Measurements from ENCODE around the gene HPSE2. TPM values are rescaled to one million over a fixed set of nuclear protein-coding genes. Genes with fewer than 3 reads are reported as not detected.
A peak's percentile ranks its signal among the peaks of the same experiment; 100 is the strongest.

The HPSE2 gene
- total and polyA plus RNA-seq, 2 experiments from 2014 or later, result not detected

DNA sequence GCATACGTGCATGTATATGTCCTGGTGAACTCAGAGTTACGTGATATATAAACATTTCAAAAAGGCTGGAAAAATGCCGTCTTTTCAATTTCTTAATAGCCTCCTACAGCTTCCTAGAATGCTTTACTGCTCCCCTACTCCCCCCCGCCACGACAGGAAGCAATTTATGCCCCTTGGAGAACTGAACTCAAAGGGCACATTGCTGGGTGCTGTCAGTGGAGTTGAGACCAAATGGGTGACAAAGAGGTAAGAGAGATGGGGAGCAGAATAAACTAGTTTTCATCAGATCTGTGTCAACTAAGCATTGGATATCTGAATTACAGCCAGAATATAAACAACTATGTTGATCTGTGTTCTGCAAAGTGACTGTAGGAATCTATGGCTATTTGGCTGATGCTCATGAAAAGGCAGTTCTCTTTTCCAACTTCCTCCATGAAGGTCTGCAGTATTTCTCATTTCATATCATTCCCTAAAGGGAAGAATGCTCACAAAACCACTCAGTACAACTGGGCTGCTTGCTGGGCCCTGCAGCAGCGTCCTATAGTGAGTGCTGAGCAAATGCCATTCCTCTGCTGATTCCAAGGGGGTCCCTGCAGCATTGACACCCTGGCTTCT lies 617.6 kb downstream of the HPSE2 start:
- no peak for DNase-seq
- Histone ChIP-seq H3K79me2 (ENCODE audit: insufficient read depth) (no peaks in the 10 kb centered on the region), H3K27ac (no peak overlapping the region), H3K9me3 (ENCODE audit: low read depth) (no peaks in the 10 kb centered on the region), H3K36me3 (ENCODE audit: low read depth) (no peaks in the 10 kb centered on the region), H3K4me1 (ENCODE audit: insufficient read depth) (peaks cover 8% of the 10 kb centered on the region; the same call in 1 of the 2 replicates), H3K9me2 (ENCODE audit: insufficient read depth) (no peaks in the 10 kb centered on the region), H3K4me3 (no peak overlapping the region), H3K4me2 (ENCODE audit: unreplicated experiment) (no peak overlapping the region), H2AFZ (no peak overlapping the region), H4K20me1 (ENCODE audit: insufficient read depth) (no peaks in the 10 kb centered on the region), H3K27me3 (replicated peaks; ENCODE audit: insufficient read depth) (no peaks in the 10 kb centered on the region), H3K9ac (no peak overlapping the region), H3F3A (ENCODE audit: insufficient read depth) (peaks cover 12% of the 10 kb centered on the region)
- in situ Hi-C loops (cut with MboI), result no loop called here
- 76 to 78% methylated on average over 6 of the region's 6 CpGs for WGBS, 2 experiments (ENCODE audit: low coverage in 1 of 2, low lambda C conversion rate in 2 of 2, missing lambda C conversion rate in 2 of 2)
- TF ChIP-seq EZH2 (IDR thresholded peaks at IDR 0.05; ENCODE audit: insufficient read depth, poor library complexity, severe bottlenecking), result no peak
- no peak for TF ChIP-seq EZH2phosphoT487 (IDR thresholded peaks at IDR 0.05; ENCODE audit: insufficient read depth, low read depth)

DNA sequence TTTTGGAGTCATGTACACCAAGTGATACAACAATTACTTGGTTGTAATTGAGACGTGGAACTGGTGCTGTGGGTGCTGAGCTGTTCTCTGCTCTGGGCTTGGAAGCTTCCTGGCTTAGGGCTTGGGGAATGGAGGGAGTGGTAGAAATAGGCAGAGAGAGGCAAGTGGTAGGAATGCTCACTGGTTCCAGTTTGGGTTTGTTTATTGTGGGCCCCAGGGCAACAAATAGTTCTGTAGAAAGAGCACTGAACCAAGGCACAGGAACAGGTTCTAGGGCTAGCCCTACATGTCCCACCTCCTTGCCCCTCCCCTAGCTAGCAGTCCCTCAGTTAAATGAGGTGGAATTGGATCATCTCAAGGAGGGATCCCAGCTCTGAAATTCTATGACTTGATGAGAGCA lies 622.2 kb downstream of the HPSE2 start:
- WGBS, 2 experiments (ENCODE audit: low coverage in 1 of 2, low lambda C conversion rate in 2 of 2, missing lambda C conversion rate in 2 of 2), result 35 to 67% methylated on average over 1 of the region's 1 CpG
- Histone ChIP-seq H3K27ac (no peak overlapping the region), H2AFZ (no peak overlapping the region), H3K9ac (no peak overlapping the region), H3K4me1 (ENCODE audit: insufficient read depth) (no peaks in the 10 kb centered on the region), H3F3A (ENCODE audit: insufficient read depth) (no peaks in the 10 kb centered on the region), H3K9me3 (ENCODE audit: low read depth) (no peaks in the 10 kb centered on the region), H3K4me3 (no peak overlapping the region), H4K20me1 (ENCODE audit: insufficient read depth) (no peaks in the 10 kb centered on the region), H3K9me2 (ENCODE audit: insufficient read depth) (no peaks in the 10 kb centered on the region), H3K36me3 (ENCODE audit: low read depth) (no peaks in the 10 kb centered on the region), H3K79me2 (ENCODE audit: insufficient read depth) (no peaks in the 10 kb centered on the region), H3K27me3 (replicated peaks; ENCODE audit: insufficient read depth) (no peaks in the 10 kb centered on the region), H3K4me2 (ENCODE audit: unreplicated experiment) (no peak overlapping the region)
- TF ChIP-seq EZH2 (IDR thresholded peaks at IDR 0.05; ENCODE audit: insufficient read depth, poor library complexity, severe bottlenecking) (no peak), EZH2phosphoT487 (IDR thresholded peaks at IDR 0.05; ENCODE audit: insufficient read depth, low read depth) (no peak)
- DNase-seq, result no peak
- in situ Hi-C loops (cut with MboI), result no loop called here

DNA sequence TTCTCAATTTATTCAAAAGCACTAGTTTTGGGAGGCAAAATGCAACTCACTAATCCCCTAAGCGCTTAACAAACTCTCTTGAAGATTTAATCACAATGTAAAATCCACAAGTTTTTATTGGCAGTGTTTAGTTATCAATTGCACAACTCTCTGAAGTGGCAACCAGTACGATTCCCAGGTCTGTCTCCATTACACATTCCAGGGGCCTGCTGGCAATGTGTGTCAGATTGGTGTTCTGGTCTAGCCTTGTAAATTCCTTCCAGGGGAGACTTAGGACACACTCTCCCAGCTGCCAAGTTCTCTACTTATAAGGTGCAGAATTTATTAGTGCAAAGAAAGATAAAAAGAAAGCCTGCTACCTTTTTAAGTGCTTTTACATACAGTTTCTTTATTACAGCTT lies 624.2 kb downstream of the HPSE2 start:
- no peaks in the 10 kb centered on the region for H3K9me3 ChIP-seq (ENCODE audit: low read depth)
- H3F3A ChIP-seq (ENCODE audit: insufficient read depth), result no peaks in the 10 kb centered on the region
- H3K27me3 ChIP-seq (replicated peaks; ENCODE audit: insufficient read depth), result 0 out of 2 replicates have a peak, but pooled peaks cover 5% of the 10 kb centered on the region
- no peak overlapping the region for H3K4me3 ChIP-seq
- H3K27ac ChIP-seq, result no peak overlapping the region
- H3K4me2 ChIP-seq (ENCODE audit: unreplicated experiment), result no peak overlapping the region
- no peaks in the 10 kb centered on the region for H3K36me3 ChIP-seq (ENCODE audit: low read depth)
- DNase-seq, result peak; percentile 20
- H3K9ac ChIP-seq, result no peak overlapping the region
- TF ChIP-seq EZH2 (IDR thresholded peaks at IDR 0.05; ENCODE audit: insufficient read depth, poor library complexity, severe bottlenecking), result no peak
- TF ChIP-seq EZH2phosphoT487 (IDR thresholded peaks at IDR 0.05; ENCODE audit: insufficient read depth, low read depth), result no peak
- WGBS, 2 experiments (ENCODE audit: low coverage in 1 of 2, low lambda C conversion rate in 2 of 2, missing lambda C conversion rate in 2 of 2), result 43 to 52% methylated on average over 2 of the region's 2 CpGs
- no peaks in the 10 kb centered on the region for H3K9me2 ChIP-seq (ENCODE audit: insufficient read depth)
- in situ Hi-C loops (cut with MboI), result no loop called here
- no peaks in the 10 kb centered on the region for H4K20me1 ChIP-seq (ENCODE audit: insufficient read depth)
- H2AFZ ChIP-seq, result no peak overlapping the region
- H3K4me1 ChIP-seq (ENCODE audit: insufficient read depth), result no peaks in the 10 kb centered on the region
- H3K79me2 ChIP-seq (ENCODE audit: insufficient read depth), result no peaks in the 10 kb centered on the region

DNA sequence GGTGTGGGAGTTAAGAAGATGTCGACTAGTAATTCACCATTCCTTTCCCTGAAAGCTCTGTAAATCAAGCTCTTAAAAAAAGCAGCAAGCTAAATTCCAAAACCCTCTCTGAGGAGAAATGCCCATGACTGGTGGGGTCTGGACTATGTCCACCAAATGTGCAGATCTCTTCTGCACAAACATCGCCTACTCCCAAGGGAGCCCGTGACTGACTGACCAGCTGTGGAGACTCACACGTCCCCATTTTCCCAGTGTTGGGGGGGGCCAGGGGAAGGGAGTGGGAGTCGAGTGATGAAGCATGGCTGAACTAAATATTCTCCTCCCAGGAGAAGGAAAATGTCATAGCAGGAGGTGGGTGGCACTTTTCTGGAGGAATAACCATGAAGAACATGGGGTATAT lies 624.8 kb downstream of the HPSE2 start:
- 79% methylated on average over 5 of the region's 5 CpGs for WGBS, 2 experiments (ENCODE audit: low coverage in 1 of 2, low lambda C conversion rate in 2 of 2, missing lambda C conversion rate in 2 of 2)
- no peak overlapping the region for H2AFZ ChIP-seq
- H3F3A ChIP-seq (ENCODE audit: insufficient read depth), result no peaks in the 10 kb centered on the region
- H3K79me2 ChIP-seq (ENCODE audit: insufficient read depth), result no peaks in the 10 kb centered on the region
- no peak overlapping the region for H3K9ac ChIP-seq
- no peak for DNase-seq
- no peaks in the 10 kb centered on the region for H3K4me1 ChIP-seq (ENCODE audit: insufficient read depth)
- no peaks in the 10 kb centered on the region for H3K9me3 ChIP-seq (ENCODE audit: low read depth)
- in situ Hi-C loops (cut with MboI), result no loop called here
- H3K36me3 ChIP-seq (ENCODE audit: low read depth), result no peaks in the 10 kb centered on the region
- H3K4me3 ChIP-seq, result no peak overlapping the region
- no peaks in the 10 kb centered on the region for H4K20me1 ChIP-seq (ENCODE audit: insufficient read depth)
- H3K27me3 ChIP-seq (replicated peaks; ENCODE audit: insufficient read depth), result 0 out of 2 replicates have a peak, but pooled peaks cover 5% of the 10 kb centered on the region
- H3K27ac ChIP-seq, result no peak overlapping the region
- TF ChIP-seq EZH2phosphoT487 (IDR thresholded peaks at IDR 0.05; ENCODE audit: insufficient read depth, low read depth), result no peak
- TF ChIP-seq EZH2 (IDR thresholded peaks at IDR 0.05; ENCODE audit: insufficient read depth, poor library complexity, severe bottlenecking), result no peak
- no peak overlapping the region for H3K4me2 ChIP-seq (ENCODE audit: unreplicated experiment)
- no peaks in the 10 kb centered on the region for H3K9me2 ChIP-seq (ENCODE audit: insufficient read depth)

Measured in GM23248 (cell line).